OCI-LY7 (cell line): ENCODE results near the gene TRAPPC6A. TPM values are rescaled to one million over a fixed set of nuclear protein-coding genes. Genes with fewer than 3 reads are reported as not detected.

ENCODE experiments used
- BruUV-seq: library from RNA; stranded (reverse); fragments of 400-500 nt; replicated peaks from 2 replicates; lab custom pipeline; 2021; lab: Mats Ljungman, UMichigan
- CTCF ChIA-PET: fragments of 300-600 bp; sonication (Branson Sonifier 250); formaldehyde crosslinking; loops from one replicate; lab custom pipeline; 2022; ENCODE audit warnings: antibody characterized with exemption; ENCODE audit not compliant: unreplicated experiment; lab: Charles Lee
- POLR2A ChIA-PET: fragments of 300-600 bp; sonication (Branson Sonifier 250); formaldehyde crosslinking; loops from one replicate; lab custom pipeline; 2022; ENCODE audit warnings: antibody characterized with exemption; lab: Charles Lee
- DNase-seq: peaks from one replicate; pipeline ENCODE4 v3.0.0-alpha.2; 2015; ENCODE audit warnings: low spot score
- H2AFZ ChIP-seq: fragments of 200-600 bp; sonication (generic), shearing (Covaris generic); 2 replicates; pipeline ENCODE4 v1.6.1; 2014; ENCODE audit warnings: mild to moderate bottlenecking, antibody characterized with exemption, low read length, moderate library complexity
- H3K27ac ChIP-seq: fragments of 200-600 bp; sonication (generic); 2 replicates; pipeline ENCODE4 v1.5.1; 2014; ENCODE audit warnings: mixed run types, low read depth, mild to moderate bottlenecking, moderate library complexity, low read length, inconsistent platforms; ENCODE audit not compliant: poor library complexity, severe bottlenecking
- H3K36me3 ChIP-seq: fragments of 200-600 bp; sonication (generic); 2 replicates; pipeline ENCODE4 v1.6.1; 2014; ENCODE audit warnings: mild to moderate bottlenecking, antibody characterized with exemption, low read length, moderate library complexity, mixed read lengths; ENCODE audit not compliant: insufficient read depth
- H3K4me1 ChIP-seq: fragments of 200-600 bp; sonication (generic); 2 replicates; pipeline ENCODE4 v1.5.1; 2014; ENCODE audit warnings: mild to moderate bottlenecking, low read length; ENCODE audit not compliant: insufficient read depth, poor library complexity, severe bottlenecking
- H3K4me2 ChIP-seq: fragments of 200-600 bp; sonication (generic); 2 replicates; pipeline ENCODE4 v1.6.1; 2014; ENCODE audit warnings: mild to moderate bottlenecking, low read length
- H3K4me3 ChIP-seq: fragments of 200-600 bp; sonication (generic); 2 replicates; pipeline ENCODE4 v1.5.1; 2014; ENCODE audit warnings: mild to moderate bottlenecking, low read depth, low read length; ENCODE audit not compliant: poor library complexity, severe bottlenecking
- H3K79me2 ChIP-seq: fragments of 200-600 bp; sonication (generic); 2 replicates; pipeline ENCODE4 v1.6.1; 2016; ENCODE audit warnings: low read depth, mild to moderate bottlenecking, low read length, moderate library complexity, mixed read lengths; ENCODE audit not compliant: insufficient read depth
- H3K9me2 ChIP-seq: fragments of 200-600 bp; sonication (generic); 2 replicates; pipeline ENCODE4 v1.6.1; 2016; ENCODE audit warnings: mild to moderate bottlenecking, low read length, mixed read lengths; ENCODE audit not compliant: insufficient read depth
- H3K9me3 ChIP-seq: fragments of 200-600 bp; sonication (generic); 2 replicates; pipeline ENCODE4 v1.6.1; 2014; ENCODE audit warnings: mild to moderate bottlenecking, mixed run types, low read length, mixed read lengths
- H4K20me1 ChIP-seq: fragments of 200-600 bp; sonication (generic); 2 replicates; pipeline ENCODE4 v1.6.1; 2014; ENCODE audit warnings: mild to moderate bottlenecking, antibody characterized with exemption, low read length, moderate library complexity, mixed read lengths; ENCODE audit not compliant: insufficient read depth
- CTCF ChIP-seq: fragments of 200-600 bp; sonication (generic); conservative IDR thresholded peaks from 2 replicates; pipeline ENCODE4 v1.5.1; 2014; ENCODE audit warnings: mild to moderate bottlenecking, antibody characterized with exemption, low read length, moderate library complexity, mixed read lengths
- EZH2phosphoT487 ChIP-seq: fragments of 200-600 bp; sonication (generic); IDR thresholded peaks from 2 replicates; pipeline ENCODE4 v1.6.1; 2018; ENCODE audit warnings: low read depth, borderline replicate concordance, mild to moderate bottlenecking, mixed run types, antibody characterized with exemption, low read length, moderate library complexity, mixed read lengths
- intact Hi-C: fragments of 100-400 bp; cut with micrococcal nuclease; formaldehyde crosslinking; loops from one replicate; pipeline ENCODE4 v1.10.0; 2022; ENCODE audit not compliant: unreplicated experiment
- total RNA-seq, 2 experiments: library from RNA; depleted of rRNA in 1 of 2; stranded (reverse); fragments of >200 nt in 1 of 2; shearing (Covaris generic) in 1 of 2; gene quantifications; 2 replicates each; pipeline ENCODE4 v1.2.3, GENCODE V29; 2014 to 2022

Gene TRAPPC6A
- total RNA-seq, 2 experiments from 2014 or later = 55.6 to 70.9 TPM

- no peak overlapping the region for H3K27ac ChIP-seq
- no peaks in the 10 kb centered on the region for H3K79me2 ChIP-seq
- peaks cover 16% of the 10 kb centered on the region for H3K4me1 ChIP-seq
- no peak overlapping the region for H2AFZ ChIP-seq
- H3K36me3 ChIP-seq = no peaks in the 10 kb centered on the region
- no peaks in the 10 kb centered on the region for H3K9me3 ChIP-seq
- H4K20me1 ChIP-seq = no peaks in the 10 kb centered on the region
- H3K4me2 ChIP-seq = peak overlapping the region; percentile 24; the same call in 1 of the 2 replicates
- TF ChIP-seq EZH2phosphoT487 (no peak), CTCF (peak; percentile 42)
- BruUV-seq = no TSS peak
- ChIA-PET POLR2A (no interaction called here), CTCF (no interaction called here)
- no peak overlapping the region for H3K4me3 ChIP-seq
- peak; percentile 48 for DNase-seq
- no peaks in the 10 kb centered on the region for H3K9me2 ChIP-seq
- intact Hi-C loops = no loop called here
Measured at GRCh38 chr19:45164577-45165335, 13.3 kb downstream of the TRAPPC6A start.

- no peak for DNase-seq
- Histone ChIP-seq H3K79me2 (no peaks in the 10 kb centered on the region), H3K9me3 (no peaks in the 10 kb centered on the region), H3K36me3 (no peaks in the 10 kb centered on the region), H3K4me1 (peaks cover 16% of the 10 kb centered on the region), H3K4me3 (no peak overlapping the region), H4K20me1 (no peaks in the 10 kb centered on the region), H2AFZ (no peak overlapping the region), H3K9me2 (no peaks in the 10 kb centered on the region), H3K4me2 (peak overlapping the region; percentile 24; the same call in 1 of the 2 replicates), H3K27ac (no peak overlapping the region)
- no peak for TF ChIP-seq CTCF
- TF ChIP-seq EZH2phosphoT487 = no peak
- CTCF ChIA-PET = no interaction called here
- intact Hi-C loops = no loop called here
- POLR2A ChIA-PET = no interaction called here
- no TSS peak for BruUV-seq
Measured at GRCh38 chr19:45163751-45164460, 14.1 kb downstream of the TRAPPC6A start.

- no peak overlapping the region for H3K4me2 ChIP-seq
- intact Hi-C loops = no loop called here
- no peaks in the 10 kb centered on the region for H3K9me2 ChIP-seq
- no peaks in the 10 kb centered on the region for H3K36me3 ChIP-seq
- TF ChIP-seq EZH2phosphoT487 (no peak), CTCF (no peak)
- H3K27ac ChIP-seq = no peak overlapping the region
- no peak overlapping the region for H2AFZ ChIP-seq
- H3K9me3 ChIP-seq = no peaks in the 10 kb centered on the region
- H3K4me3 ChIP-seq = no peak overlapping the region
- no peak for DNase-seq
- POLR2A ChIA-PET = interaction anchor here (0.5 kb wide), 1 partner anchor 170 kb away, joined by 4 read pairs; no protein-coding TSS in a partner anchor
- BruUV-seq = no TSS peak
- H3K4me1 ChIP-seq = peaks cover 16% of the 10 kb centered on the region
- no peaks in the 10 kb centered on the region for H4K20me1 ChIP-seq
- H3K79me2 ChIP-seq = no peaks in the 10 kb centered on the region
- CTCF ChIA-PET = no interaction called here
Measured at GRCh38 chr19:45163156-45163555, 14.9 kb downstream of the TRAPPC6A start.
